ENCODE measurements around the gene CARMIL1.

DNA sequence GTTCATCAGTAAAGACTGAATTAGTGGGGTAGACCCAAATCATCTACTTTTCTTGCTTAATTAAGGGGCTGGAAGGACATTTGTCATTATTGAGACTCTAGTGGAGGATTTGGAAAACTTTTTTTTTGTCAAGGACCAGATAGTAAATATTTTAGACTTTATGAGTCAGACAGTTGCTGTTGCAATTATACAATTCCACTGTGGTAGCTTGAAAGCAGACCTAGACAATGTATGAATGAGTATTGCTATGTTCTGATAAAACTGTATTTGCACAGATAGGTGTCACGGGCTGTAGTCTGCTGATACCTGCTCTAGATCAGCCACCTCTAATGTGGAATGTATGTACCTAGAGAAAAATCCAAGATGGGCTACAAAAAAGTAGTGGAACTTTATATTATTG, 175.0 kb downstream of the CARMIL1 start:
- TF ChIP-seq CTCF (conservative IDR thresholded peaks at IDR 0.05 in 1 of 2, IDR thresholded peaks at IDR 0.05 in 1 of 2; ENCODE audit: extremely low read depth in 1 of 2, insufficient read depth in 1 of 2, low read depth in 1 of 2, low read length in 2 of 2) (no peak), EZH2 (IDR thresholded peaks at IDR 0.05; ENCODE audit: borderline replicate concordance, low read length) (no peak)
